DMS153 treated with DMSO at 0.1 percent for 48 hours (cell line): ENCODE data around the gene ERP29.
"Not testable (repeated sequence)": the region's sequence is repeated elsewhere in the genome, so short reads cannot be mapped to it uniquely, and the experiment has no call there.

Experiments used
- DNase-seq: peaks from one replicate; lab custom pipeline; 2025; ENCODE audit not compliant: unreplicated experiment; lab: John Stamatoyannopoulos, UW

The ERP29 gene

GRCh38 chr12:112035219-112035785 is 22.1 kb downstream of the ERP29 start:
- no peak for DNase-seq

- not testable (repeated sequence) for DNase-seq
Observed at GRCh38 chr12:112036614-112037013, 23.4 kb downstream of the ERP29 start.

DNA sequence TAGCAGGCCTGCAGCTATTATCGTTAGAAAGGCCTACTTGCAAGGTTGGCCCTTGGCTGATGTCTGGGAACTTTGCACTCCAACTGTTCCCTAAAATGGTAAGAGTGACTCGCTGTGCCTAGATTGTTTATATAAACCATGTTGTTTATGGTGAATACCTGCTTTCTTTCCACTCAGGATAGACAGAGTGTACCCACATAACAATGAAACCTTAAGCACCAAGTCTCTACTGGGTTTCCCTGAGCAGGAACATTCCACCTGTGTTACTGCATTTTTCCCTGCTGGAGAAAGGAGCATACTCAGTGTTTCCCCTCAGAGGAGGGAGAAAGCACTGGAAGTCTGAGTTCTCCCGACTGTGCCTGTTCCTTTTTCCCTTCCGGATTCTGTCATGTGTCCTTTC is 32.8 kb downstream of the ERP29 start:
- no peak for DNase-seq

DNA sequence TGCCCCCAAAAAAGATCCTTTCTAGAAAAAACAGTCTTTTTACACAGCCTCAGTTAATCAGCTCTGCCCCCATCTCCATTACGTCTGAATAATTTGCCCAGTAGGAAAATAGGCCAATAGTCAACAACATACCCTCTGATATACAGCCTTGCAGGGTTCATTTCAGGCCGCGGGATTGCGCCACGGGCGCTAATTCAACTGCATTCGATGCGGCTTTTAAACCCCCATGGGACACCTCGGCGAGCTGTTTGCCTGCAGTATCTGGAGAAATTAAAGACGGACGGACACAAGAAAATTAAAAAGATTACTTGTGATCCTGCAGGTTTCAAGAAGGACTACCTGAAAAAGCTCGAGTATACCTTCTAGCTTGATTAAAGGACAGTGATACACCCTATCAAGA is 36.1 kb downstream of the ERP29 start:
- DNase-seq: no peak

DNA sequence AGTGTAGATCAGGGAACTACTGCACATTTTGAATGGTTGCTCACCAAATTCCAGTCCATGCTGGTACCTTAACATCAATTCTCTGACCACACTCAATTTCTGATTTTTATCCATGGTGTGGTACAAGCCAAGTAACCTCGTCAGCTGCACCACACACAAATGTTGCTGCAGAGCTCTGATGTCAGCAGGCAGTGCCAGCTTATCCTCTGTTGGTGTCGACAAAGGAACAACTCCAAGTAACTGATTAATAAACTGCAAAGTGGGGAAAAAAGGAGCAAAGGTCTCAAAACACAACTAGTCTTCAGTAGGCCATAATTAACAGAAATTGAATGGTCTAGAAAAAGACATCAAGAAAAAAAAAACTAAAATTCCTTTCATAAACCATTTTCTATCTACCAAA is 47.9 kb downstream of the ERP29 start:
- DNase-seq: no peak

DNA sequence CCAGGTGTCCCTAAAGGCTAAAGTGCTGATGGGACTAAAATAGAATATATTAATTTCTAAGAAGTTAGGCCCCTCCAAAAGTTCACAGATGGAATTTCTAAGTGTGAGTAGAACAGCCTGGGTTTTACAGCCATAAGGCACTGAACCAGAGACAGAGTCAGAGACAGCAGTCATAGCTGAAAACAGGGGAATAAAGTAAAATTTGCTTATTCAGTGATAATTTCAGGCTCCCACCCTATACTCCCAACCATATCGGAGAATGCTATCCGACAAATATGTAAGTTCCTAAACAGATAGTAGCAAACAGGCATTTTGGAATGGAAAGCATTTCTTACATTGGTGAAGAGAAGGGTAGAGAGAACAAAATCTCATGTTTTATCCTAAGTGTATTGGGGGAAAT is 50.0 kb downstream of the ERP29 start:
- DNase-seq: no peak

DNA sequence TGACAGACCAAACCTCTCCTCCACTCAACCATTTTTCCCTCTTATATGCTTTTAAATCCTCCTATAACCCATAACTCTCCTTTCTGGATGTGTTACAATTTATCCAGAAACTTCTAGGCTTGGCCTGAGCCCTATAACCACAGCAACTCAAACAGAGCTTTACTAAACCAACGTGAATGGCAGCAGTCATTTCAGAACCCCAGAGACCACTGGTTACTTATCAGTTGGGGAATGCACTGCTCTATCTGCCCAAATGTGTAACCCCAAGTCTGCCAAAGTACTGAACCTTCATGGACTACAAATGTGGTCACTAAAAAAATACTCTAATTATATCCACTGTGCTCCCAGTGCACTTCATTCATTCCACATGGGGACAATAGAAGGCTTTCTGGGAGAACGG is 53.3 kb downstream of the ERP29 start:
- DNase-seq: no peak
